Measurements from ENCODE around the gene CCDC50.

The CCDC50 gene

GRCh38 chr3:191381303-191381702, 52.1 kb downstream of the CCDC50 start:
- DNase-seq, result no peak

GRCh38 chr3:191382661-191383060, 53.5 kb downstream of the CCDC50 start:
- DNase-seq, result no peak

- no peak for DNase-seq
Observed at GRCh38 chr3:191383124-191383523, 53.9 kb downstream of the CCDC50 start.

- no peak for DNase-seq
Observed at GRCh38 chr3:191385101-191385500, 55.9 kb downstream of the CCDC50 start.

GRCh38 chr3:191387441-191388077, 58.4 kb downstream of the CCDC50 start:
- DNase-seq, result no peak

- no peak for DNase-seq
Observed at GRCh38 chr3:191388823-191389222, 59.6 kb downstream of the CCDC50 start.

- no peak for DNase-seq
Observed at GRCh38 chr3:191390580-191390979, 61.4 kb downstream of the CCDC50 start.

GRCh38 chr3:191391861-191392808, 62.9 kb downstream of the CCDC50 start:
- no peak for DNase-seq

- no peak for DNase-seq
Observed at GRCh38 chr3:191393146-191393545, 64.0 kb downstream of the CCDC50 start.

GRCh38 chr3:191397771-191398170, 68.6 kb downstream of the CCDC50 start:
- DNase-seq, result no peak

- no peak for DNase-seq
Observed at GRCh38 chr3:191398607-191399006, 69.4 kb downstream of the CCDC50 start.

GRCh38 chr3:191399918-191400317, 70.7 kb downstream of the CCDC50 start:
- no peak for DNase-seq

- DNase-seq, result no peak
Observed at GRCh38 chr3:191401775-191402357, 72.7 kb downstream of the CCDC50 start.

GRCh38 chr3:191409791-191410359, 80.7 kb downstream of the CCDC50 start:
- DNase-seq, result no peak

GRCh38 chr3:191412759-191413158, 83.6 kb downstream of the CCDC50 start:
- DNase-seq, result no peak

- DNase-seq, result no peak
Observed at GRCh38 chr3:191414286-191414685, 85.1 kb downstream of the CCDC50 start.

GRCh38 chr3:191414732-191415131, 85.5 kb downstream of the CCDC50 start:
- no peak for DNase-seq

- no peak for DNase-seq
Observed at GRCh38 chr3:191415566-191415965, 86.4 kb downstream of the CCDC50 start.

- DNase-seq, result no peak
Observed at GRCh38 chr3:191417457-191417729, 88.2 kb downstream of the CCDC50 start.

- no peak for DNase-seq
Observed at GRCh38 chr3:191420771-191421170, 91.6 kb downstream of the CCDC50 start.

GRCh38 chr3:191424881-191425280, 95.7 kb downstream of the CCDC50 start:
- no peak for DNase-seq

GRCh38 chr3:191425322-191425734, 96.1 kb downstream of the CCDC50 start:
- DNase-seq, result no peak

- no peak for DNase-seq
Observed at GRCh38 chr3:191426311-191426710, 97.1 kb downstream of the CCDC50 start.

- no peak for DNase-seq
Observed at GRCh38 chr3:191428177-191428576, 99.0 kb downstream of the CCDC50 start.
